Gastrocnemius medialis (tissue), 4 donors: ENCODE results near the gene CACNA1B. TPM values are rescaled to one million over a fixed set of nuclear protein-coding genes. Genes with fewer than 3 reads are reported as not detected.

Source experiments
- ATAC-seq, 2 donors: fragments of 150-250 bp; one replicate each; pipeline ENCODE4 v1.9.1; 2016
- DNase-seq, 2 donors: peaks; one replicate each; pipeline ENCODE4 v3.0.0-alpha.2; 2019
- H3K27ac ChIP-seq, 4 donors: fragments of 200-600 bp; sonication (generic); 1 replicate in 1 of 4; 2 replicates in 3 of 4; pipeline ENCODE4 v1.5.1; 2016 to 2018; ENCODE audit warnings: mild to moderate bottlenecking in 2 of 4, moderate library complexity in 1 of 4
- H3K27me3 ChIP-seq, 3 donors: fragments of 200-600 bp; sonication (generic) in 2 of 3; 1 replicate in 1 of 3; 2 replicates in 2 of 3; pipeline versions ENCODE4 v1.5.1 to v1.6.0; 2016 to 2019; ENCODE audit warnings: mild to moderate bottlenecking in 1 of 3, moderate library complexity in 1 of 3
- H3K36me3 ChIP-seq, 2 donors: fragments of 200-600 bp; sonication (generic) in 1 of 2; one replicate each; pipeline ENCODE4 v1.5.1; 2017 to 2018
- H3K4me1 ChIP-seq, 2 donors: fragments of 200-600 bp; sonication (generic) in 1 of 2; one replicate each; pipeline ENCODE4 v1.5.1; 2016 to 2017; ENCODE audit warnings: mild to moderate bottlenecking in 2 of 2
- H3K4me3 ChIP-seq, 4 donors: fragments of 200-600 bp; sonication (generic) in 3 of 4; 1 replicate in 1 of 4; 2 replicates in 3 of 4; pipeline ENCODE4 v1.5.1; 2016 to 2019; ENCODE audit warnings: mild to moderate bottlenecking in 2 of 4
- H3K9me3 ChIP-seq, 3 donors: fragments of 200-600 bp; sonication (generic) in 2 of 3; 1 replicate in 1 of 3; 2 replicates in 2 of 3; pipeline ENCODE4 v1.5.1; 2016 to 2019
- POLR2A ChIP-seq, 2 donors: fragments of 450-650 bp; IDR thresholded peaks; one replicate each; pipeline ENCODE4 v1.6.1; 2017; ENCODE audit warnings: antibody characterized with exemption in 2 of 2, mild to moderate bottlenecking in 2 of 2, moderate library complexity in 2 of 2
- in situ Hi-C, 4 donors: fragments of 200-750 bp; cut with MboI; loops; one replicate each; pipeline versions ENCODE4 v1.15.0 to v1.8.0; 2017; ENCODE audit warnings: low sequenced_read_pairs in 4 of 4
- intact Hi-C: fragments of 100-400 bp; cut with DNase I; formaldehyde crosslinking; loops from one replicate; pipeline ENCODE4 v1.15.1; 2023; ENCODE audit warnings: low total_unique reads
- total RNA-seq, 4 donors: library from RNA; depleted of rRNA; stranded (reverse); fragments of >200 nt; gene quantifications; one replicate each; pipeline versions ENCODE4 v1.1.0 to v1.2.3, GENCODE V29; 2016
- TF ChIP-seq, protein P1 (sequence below), 5 experiments: fragments of 450-650 bp in 3 of 5; fragments of 200-600 bp in 2 of 5; sonication (generic) in 2 of 5; IDR thresholded peaks in 4 of 5; conservative IDR thresholded peaks in 1 of 5; 1 replicate in 4 of 5; 2 replicates in 1 of 5; pipeline ENCODE4 v1.5.1; 2016 to 2019; ENCODE audit warnings: antibody characterized with exemption in 5 of 5, mild to moderate bottlenecking in 3 of 5, moderate library complexity in 3 of 5

Gene CACNA1B
- total RNA-seq, 4 donors from 2014 or later: 0.07 TPM; not detected in 3

DNA sequence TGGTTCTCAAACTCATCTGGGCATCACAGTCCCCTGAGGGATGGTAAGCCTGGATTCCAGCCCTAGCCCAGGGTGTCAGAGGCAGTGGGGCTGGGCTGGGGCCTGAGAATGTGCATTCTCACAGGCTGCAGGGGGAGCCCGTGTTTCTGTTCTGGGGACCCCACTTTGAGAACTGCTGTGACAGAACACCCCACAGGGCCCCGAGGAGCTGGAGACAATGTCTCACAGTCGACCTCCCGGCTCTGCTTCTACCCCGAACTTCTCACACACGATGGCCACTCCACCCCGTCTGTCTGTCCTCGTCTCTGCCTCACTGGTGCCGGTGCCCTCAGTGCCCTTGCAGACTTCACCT lies 130.0 kb downstream of the CACNA1B start:
- in situ Hi-C loops (no loop called here), intact Hi-C loops (no loop called here)
- no peak overlapping the region for H3K27ac ChIP-seq
- DNase-seq (no peak), ATAC-seq (no peak)
- no peaks in the 10 kb centered on the region for H3K9me3 ChIP-seq
- no peak overlapping the region for H3K4me3 ChIP-seq
- no peak for TF ChIP-seq POLR2A (IDR thresholded peaks at IDR 0.05)
- TF ChIP-seq, protein P1, sequence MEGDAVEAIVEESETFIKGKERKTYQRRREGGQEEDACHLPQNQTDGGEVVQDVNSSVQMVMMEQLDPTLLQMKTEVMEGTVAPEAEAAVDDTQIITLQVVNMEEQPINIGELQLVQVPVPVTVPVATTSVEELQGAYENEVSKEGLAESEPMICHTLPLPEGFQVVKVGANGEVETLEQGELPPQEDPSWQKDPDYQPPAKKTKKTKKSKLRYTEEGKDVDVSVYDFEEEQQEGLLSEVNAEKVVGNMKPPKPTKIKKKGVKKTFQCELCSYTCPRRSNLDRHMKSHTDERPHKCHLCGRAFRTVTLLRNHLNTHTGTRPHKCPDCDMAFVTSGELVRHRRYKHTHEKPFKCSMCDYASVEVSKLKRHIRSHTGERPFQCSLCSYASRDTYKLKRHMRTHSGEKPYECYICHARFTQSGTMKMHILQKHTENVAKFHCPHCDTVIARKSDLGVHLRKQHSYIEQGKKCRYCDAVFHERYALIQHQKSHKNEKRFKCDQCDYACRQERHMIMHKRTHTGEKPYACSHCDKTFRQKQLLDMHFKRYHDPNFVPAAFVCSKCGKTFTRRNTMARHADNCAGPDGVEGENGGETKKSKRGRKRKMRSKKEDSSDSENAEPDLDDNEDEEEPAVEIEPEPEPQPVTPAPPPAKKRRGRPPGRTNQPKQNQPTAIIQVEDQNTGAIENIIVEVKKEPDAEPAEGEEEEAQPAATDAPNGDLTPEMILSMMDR (IDR thresholded peaks at IDR 0.05 in 4 of 5, conservative IDR thresholded peaks at IDR 0.05 in 1 of 5): no peak
- peaks cover 0 to 7% (median 0%) of the 10 kb centered on the region in 3 donors for H3K27me3 ChIP-seq
- no peaks in the 10 kb centered on the region for H3K4me1 ChIP-seq
- no peaks in the 10 kb centered on the region for H3K36me3 ChIP-seq

DNA sequence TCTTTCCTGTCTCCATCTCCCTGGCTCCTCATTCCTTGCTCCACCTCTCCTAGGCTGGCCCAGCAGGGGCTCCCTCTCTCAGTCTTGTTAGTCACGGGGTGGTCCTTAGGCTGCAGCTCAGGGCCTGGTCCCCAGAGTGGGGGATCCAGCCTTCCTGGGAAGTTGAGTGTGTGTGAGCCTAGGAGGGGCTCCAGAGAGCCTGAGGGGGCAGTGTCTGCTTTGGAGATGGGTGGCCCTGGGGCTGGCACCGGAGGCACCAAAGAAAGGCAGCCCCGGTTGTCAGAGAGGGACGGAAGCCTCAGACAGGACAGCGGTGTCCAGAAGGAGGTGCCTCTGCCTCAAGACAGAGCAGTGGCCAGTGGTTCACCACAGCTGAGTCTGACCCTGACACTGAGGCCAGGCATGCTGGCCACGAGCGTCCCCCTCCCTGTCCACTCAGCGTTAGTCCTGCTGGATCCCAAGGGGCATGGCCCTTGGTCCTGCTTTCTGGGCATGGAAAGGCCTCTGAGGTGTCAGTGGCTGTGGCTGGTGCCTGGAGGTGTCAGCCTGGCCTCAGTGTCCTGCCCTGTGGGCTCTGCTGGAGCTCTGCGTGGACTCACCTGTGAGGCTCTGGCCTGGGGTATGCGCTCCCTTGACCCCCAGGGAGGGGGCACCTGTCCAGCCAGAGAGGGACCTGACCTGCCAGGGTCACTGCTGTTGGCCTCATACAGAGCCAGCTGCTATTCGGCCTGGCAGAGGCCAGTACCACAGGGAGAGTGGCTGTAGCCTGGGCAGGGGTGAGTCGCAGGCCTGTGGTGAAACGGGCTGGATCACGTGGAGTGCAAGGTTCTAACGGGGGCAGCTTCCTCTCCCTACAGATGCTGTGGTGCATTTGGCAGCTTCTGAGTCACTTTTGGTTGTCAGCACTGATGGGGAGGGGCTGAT lies 130.6 kb downstream of the CACNA1B start:
- intact Hi-C loops: no loop called here
- in situ Hi-C loops: no loop called here
- DNase-seq: no peak
- no peaks in the 10 kb centered on the region for H3K4me1 ChIP-seq
- H3K36me3 ChIP-seq: no peaks in the 10 kb centered on the region
- H3K4me3 ChIP-seq: no peak overlapping the region
- no peaks in the 10 kb centered on the region for H3K9me3 ChIP-seq
- no peak for ATAC-seq
- H3K27me3 ChIP-seq: peaks cover 0 to 2% (median 0%) of the 10 kb centered on the region in 3 donors
- TF ChIP-seq POLR2A (IDR thresholded peaks at IDR 0.05): no peak
- TF ChIP-seq, protein P1 (IDR thresholded peaks at IDR 0.05 in 4 of 5, conservative IDR thresholded peaks at IDR 0.05 in 1 of 5): no peak
- H3K27ac ChIP-seq: no peak overlapping the region

DNA sequence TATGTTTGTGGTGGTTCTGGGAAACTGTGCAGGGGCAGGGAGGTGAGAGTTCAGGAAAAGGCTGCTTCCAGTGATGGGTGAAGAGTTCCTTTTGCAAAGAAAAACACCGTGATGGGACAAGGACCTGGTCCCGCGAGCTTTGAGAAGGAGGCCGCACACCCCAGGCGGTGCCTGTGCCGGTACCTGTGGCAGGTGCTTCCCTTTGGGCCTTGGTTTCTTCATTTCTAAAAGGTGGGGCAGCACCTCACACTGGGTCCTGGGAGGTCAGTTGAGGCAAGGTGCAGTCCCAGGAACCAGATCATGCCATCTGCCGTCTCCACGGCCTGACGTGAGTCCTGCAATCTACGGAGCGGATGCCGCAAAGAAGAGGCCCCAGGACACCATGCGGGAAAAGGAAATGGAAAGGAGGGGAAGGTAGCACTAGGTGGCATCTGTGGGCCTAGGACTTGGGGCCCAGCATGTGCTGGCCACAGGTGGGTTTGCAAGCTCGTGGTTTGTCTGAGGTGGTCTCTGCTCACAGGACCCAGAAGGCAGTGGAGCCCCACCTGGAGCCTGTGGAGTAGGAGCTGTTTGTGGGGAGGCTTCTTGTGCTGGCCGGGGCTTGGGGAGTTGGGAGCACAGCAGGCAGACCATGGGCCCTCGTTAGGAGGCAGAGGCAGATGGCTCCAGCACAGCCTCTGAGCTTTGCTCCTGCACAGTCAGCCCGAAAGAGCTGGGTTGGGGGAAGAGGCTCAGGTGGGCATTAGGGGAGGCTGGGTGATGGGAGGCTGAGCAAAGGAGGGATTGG lies 131.6 kb downstream of the CACNA1B start:
- DNase-seq (no peak), ATAC-seq (no peak)
- no peaks in the 10 kb centered on the region for H3K27me3 ChIP-seq
- in situ Hi-C loops: no loop called here
- intact Hi-C loops: no loop called here
- no peak for TF ChIP-seq POLR2A (IDR thresholded peaks at IDR 0.05)
- TF ChIP-seq, protein P1 (IDR thresholded peaks at IDR 0.05 in 4 of 5, conservative IDR thresholded peaks at IDR 0.05 in 1 of 5): no peak
- no peaks in the 10 kb centered on the region for H3K36me3 ChIP-seq
- H3K9me3 ChIP-seq: no peaks in the 10 kb centered on the region
- H3K4me1 ChIP-seq: no peaks in the 10 kb centered on the region
- no peak overlapping the region for H3K27ac ChIP-seq
- no peak overlapping the region for H3K4me3 ChIP-seq

DNA sequence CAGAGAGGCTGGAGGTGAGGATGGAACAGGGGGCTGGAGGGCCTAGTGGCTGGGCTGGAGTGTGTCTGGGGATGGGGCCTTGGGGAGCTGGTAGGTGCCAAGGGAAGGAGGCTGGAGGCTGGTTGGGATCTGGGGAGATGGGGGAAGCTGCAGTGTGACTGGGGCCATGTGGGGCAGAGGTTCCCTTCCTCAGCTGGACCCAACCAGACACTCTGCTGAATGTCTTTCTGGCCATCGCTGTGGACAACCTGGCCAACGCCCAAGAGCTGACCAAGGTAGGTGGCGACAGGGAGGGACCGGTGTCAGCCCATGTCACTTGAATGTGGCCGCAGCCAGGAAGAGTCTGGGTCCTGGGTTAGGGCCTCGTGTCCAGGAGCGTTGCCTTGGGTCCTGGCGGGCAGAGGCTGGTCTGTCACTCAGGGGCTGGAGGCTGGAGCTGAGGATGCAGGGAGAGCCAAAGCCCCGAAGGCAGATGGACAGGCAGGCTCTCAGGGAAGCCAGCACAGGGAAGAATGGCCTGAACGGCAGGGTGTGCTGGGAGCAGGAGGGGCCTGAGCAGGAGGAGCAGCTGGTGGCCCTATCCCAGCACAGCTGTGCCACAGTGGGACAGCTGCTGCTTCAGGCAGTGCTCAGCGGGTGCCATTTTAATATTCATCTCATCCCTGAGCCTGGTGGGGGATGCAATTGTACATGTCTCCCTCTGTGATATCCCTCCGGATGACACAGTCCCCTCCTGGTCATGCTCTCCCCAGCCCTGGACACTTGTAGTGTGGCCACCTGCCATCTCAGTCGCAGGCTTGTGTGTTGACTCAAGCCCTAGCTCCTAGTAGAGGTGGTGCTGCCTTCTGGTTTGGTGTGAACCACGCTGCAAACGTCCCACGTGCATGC lies 132.5 kb downstream of the CACNA1B start:
- intact Hi-C loops: no loop called here
- Histone ChIP-seq H3K4me1 (no peaks in the 10 kb centered on the region), H3K27ac (no peak overlapping the region), H3K9me3 (no peaks in the 10 kb centered on the region), H3K27me3 (no peaks in the 10 kb centered on the region), H3K36me3 (no peaks in the 10 kb centered on the region), H3K4me3 (no peak overlapping the region)
- TF ChIP-seq, protein P1 (IDR thresholded peaks at IDR 0.05 in 4 of 5, conservative IDR thresholded peaks at IDR 0.05 in 1 of 5): no peak
- no peak for TF ChIP-seq POLR2A (IDR thresholded peaks at IDR 0.05)
- DNase-seq (no peak), ATAC-seq (no peak)
- in situ Hi-C loops: no loop called here
